GM19023 (cell line): ENCODE measurements around the gene CHD5.

Source experiments
- ATAC-seq: cut with Tn5 transposase; IDR thresholded peaks from one replicate; pipeline ENCODE4 v1.9.1; 2021; ENCODE audit warnings: mild to moderate bottlenecking, moderate library complexity; ENCODE audit not compliant: unreplicated experiment

The CHD5 gene

DNA sequence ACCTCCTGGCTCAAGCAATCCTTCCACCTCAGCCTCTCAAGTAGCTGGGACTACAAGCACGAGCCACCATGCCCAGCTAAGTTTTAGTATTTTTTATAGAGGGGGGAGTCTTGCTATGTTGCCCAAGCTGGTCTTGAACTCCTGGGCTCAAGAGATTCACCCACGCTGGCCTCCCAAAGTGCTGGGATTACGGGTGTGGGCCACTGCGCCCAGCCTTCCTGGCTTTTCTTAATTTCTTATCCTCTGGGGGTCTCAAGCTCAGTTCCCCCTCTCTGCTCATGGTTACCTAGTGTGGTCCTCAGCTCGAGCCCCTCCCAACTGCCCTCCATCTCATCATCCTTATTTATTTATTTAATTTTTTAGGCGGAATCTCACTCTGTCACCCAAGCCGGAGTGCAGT, 22.1 kb upstream of the CHD5 start:
- no peak for ATAC-seq

- ATAC-seq = no peak
Observed at GRCh38 chr1:6200188-6200809, 20.2 kb upstream of the CHD5 start.

DNA sequence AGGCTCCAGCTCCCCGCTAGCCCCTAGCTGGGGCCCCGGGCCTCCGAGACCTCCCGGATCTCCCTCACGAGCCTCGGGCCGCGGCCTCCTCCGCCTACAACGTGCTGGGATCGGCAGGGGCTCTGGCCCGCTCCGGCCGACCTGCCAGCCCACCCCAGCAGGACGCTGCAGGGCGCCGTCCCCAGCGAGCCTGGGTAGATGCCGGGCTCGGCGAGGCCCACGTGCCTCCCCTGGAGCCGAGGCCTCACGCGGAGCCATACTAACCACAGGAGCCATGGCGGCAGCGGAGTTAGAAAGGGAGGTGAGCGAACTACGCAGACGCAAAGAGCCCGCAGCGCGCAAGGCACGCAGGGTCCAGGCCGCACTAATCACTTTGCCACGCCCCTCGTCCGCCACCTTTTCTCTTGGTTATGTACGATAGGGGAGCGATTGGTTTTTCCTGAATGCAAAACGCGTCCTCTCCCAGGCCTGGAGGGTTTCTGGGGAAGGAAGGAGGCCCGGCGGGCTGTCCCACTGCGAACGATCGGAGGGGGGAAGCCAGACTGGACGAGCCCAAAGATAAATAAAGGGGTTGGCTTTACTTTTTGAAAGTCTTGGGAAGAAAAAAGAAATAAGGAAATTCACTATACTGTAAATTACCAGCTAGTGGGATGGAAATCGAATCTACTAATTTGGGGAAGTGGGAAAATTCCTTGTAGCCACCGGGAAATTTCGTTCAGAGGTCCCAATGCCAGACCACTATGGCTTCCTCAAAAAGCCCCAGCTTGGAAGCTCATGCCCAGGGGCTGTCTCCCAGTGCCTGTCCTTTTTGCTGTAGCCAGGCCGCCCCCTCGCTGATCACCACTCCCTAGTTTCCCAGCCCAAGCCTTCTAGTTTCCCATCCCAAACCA, 19.4 kb upstream of the CHD5 start, which contains the start of gene RPL22:
Gene RPL22, minus strand, starts transcription at position 298 of the 890 bp plus-strand sequence. Its CDS starts 22 bp downstream, at position 276.
- ATAC-seq = peak; percentile 95

- peak; percentile 18 for ATAC-seq
Observed at GRCh38 chr1:6198646-6199297, 18.7 kb upstream of the CHD5 start.

- ATAC-seq = no peak
Observed at GRCh38 chr1:6197746-6198427, 17.8 kb upstream of the CHD5 start.

DNA sequence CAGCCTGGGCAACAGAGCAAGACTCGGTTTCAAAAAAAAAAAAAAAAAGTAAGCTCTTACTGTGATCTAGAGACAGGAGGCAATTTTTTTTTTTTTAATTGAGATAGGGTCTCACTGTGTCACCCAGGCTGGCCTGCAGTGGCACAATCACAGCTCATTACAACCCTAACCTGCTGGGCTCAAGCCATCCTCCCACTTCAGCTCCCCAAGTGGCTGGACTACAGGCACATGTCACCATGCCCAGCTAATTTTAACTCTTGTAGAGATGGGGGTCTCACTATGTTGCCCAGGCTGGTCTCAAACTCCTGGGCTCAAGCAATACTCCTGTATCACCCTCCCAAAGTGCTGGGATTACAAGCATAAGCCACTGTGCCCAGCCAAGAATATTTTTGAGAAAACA, 11.8 kb upstream of the CHD5 start:
- ATAC-seq = no peak

DNA sequence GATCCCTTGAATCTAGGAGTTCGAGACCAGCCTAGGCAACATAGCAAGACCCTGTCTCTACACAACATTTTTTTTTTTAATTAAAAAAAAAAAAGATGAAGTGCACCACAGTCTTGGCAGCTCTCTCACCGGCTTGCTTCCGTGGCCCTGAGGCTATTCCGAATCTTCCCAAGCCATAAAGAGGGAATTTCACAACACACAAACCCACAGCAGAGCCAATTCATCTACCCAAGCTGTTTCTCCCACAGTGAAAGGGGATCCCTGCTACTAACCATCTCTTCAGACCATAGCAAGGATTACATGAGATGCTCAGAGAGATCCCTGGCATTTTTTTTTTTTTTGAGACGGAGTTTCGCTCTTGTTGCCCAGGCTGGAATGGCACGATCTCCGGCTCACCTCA, 8.3 kb upstream of the CHD5 start:
- no peak for ATAC-seq

GRCh38 chr1:6185635-6186382, 5.7 kb upstream of the CHD5 start:
- no peak for ATAC-seq

GRCh38 chr1:6185151-6185550, 5.0 kb upstream of the CHD5 start:
- no peak for ATAC-seq

GRCh38 chr1:6184083-6184783, 4.1 kb upstream of the CHD5 start:
- ATAC-seq = no peak

GRCh38 chr1:6183520-6183989, 3.4 kb upstream of the CHD5 start:
- no peak for ATAC-seq

DNA sequence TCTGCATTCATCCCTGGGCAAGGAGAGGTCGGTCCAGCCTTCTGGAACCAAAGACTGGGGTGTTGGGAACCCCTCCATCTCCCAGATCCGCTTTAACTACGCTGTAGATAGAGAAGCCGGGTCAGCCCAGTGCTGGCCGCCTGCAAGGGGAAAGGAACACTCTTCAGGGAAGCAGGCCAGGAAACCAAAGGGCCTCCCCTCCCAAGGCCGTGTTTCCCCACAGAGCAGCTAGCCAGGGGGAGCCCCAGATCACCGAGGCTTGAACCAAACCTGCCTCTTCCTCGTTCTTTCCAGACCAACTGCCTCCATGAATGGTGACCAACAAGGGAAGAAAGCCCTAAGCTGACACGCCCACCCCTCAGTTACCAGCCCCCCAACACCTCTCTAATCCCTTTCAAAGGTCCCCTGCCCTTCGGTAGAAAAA, 1.2 kb upstream of the CHD5 start:
- ATAC-seq = no peak

DNA sequence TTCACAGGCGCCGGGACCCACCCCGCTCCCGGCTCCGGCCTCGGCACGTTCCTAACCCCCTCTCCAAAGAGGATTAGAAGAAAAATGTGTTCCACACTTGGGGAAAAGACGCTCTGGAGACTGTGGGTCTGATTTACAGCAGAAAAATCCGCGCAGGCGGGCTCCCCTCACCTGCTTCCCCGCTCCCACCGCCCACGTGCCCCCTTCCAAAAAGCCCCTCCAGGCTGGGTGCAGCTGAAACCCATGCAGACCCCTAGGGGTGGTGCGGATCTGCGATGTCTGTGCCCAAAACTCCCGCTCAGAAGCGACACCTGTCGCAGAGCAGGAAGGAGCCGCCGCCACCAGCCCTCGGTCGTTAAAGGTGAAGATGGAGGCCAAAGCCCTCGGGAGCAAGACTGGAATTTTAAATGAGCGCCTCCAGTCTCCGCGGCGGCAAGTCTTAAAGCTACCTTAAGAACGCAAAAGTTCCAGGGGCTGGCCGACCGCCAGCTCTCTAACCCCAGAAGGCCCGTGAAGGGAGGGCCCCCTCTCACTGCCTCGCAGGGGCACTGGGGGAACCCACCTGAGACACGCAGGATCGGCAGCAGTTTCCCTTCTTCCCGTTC, 688 bp upstream of the CHD5 start:
- no peak for ATAC-seq

DNA sequence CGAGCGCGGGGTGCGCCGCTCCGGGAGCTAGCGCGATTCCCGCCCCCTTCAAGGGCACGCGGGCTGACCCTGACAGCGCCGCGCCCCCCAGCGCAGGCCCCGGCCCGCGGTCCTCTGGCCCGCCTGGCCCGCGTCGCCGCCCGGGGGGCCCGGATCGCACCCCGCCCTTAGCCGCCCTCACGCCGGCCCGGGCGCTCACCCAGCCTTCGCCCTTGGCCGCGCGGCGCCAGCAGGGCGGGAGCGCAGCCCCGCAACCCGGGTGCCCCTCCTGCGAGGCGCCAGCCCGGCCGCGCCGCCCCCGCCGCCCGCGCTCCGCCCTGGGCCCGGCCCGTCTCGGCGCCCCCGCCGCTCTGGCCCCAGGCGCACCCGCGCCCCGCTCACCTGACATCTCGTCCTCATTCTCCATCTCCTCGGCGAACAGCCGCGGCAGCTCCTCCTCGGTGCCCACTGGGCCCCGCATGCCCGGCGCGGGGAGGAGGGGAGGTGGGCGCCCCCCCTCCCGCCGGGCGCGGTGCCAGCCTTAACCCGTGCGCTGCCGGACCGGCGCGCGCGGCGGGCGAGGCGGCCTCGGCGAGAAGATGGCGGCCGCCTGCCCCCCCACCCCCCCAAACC, 451 bp downstream of the CHD5 start:
- ATAC-seq = no peak

DNA sequence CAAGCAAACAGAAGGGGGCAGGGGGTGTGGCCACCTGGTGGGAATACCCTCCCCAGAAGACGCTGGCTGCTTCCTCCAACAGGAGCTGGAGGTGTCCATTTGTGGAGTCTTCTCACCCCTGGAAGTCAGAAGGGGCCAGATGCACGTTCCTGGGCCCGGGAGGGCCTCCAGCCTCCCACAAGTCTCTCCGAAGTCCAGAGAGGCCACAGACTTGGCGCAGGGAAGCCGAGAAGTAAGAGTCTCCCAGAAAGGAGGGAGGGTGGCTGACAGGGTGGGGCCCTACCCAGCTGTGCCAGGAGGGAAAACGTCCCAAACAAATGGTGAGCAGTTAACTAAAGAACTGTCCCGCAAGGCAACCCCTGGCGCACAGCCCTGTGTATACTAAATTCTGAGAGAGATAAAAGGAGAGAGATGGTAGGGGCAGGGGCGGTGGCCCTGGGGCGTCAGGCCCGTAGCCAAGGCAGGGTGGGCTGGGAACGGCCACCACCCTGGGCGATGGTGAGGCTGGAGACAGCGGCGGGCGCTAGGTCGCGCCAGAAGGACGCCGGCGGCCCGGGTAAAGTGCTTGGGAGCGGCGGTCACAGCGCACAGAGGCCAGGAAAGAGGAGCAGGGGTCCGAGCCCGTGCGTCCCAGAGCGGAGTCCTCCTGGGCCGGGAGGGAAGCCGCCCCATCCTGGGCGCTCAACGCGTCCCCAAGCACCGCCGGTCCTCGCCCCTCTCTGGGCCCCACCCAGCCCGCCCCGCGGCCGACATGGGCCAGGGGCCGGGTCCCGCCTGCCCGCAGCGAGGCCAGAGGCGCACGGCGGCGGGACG, 1.2 kb downstream of the CHD5 start:
- ATAC-seq = no peak

DNA sequence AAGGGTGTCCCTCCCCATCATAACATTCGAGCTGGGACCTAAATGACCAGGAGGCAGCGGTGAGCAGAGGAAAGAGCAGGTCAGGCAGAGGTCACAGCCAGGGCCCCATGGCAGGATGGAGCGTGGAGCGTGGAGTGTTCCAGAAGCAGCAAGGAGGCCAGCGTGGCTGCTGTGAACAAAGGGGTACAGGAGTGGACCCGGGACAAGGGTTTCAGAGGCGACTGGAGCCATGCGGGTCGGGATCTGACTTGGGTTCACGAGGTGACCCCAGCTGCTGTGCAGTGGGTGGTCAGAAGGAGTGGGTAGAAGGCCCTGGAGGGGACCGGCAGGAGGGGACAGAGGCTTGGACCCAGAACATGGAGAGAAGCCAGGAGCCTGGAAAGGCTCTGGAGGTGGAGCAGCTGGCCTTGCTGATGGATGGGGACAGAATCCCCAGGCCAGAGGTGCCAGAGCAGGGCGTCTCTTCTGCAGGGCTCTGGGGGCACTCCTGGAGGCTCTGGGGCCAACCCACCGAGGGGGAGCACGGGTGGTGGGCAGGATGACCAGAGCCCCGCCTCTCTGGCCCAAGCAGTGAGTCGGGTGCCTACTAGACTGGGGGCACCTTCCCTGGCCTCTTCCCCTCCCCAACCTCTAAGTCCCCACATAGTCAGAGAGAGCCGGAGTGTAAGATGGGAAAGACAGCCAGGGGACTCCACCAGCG, 2.3 kb downstream of the CHD5 start:
- ATAC-seq = no peak

GRCh38 chr1:6176779-6177178, 3.3 kb downstream of the CHD5 start:
- no peak for ATAC-seq
